Type B pancreatic cell (in vitro differentiated cells): ENCODE measurements around the gene FOCAD. TPM values are rescaled to one million over a fixed set of nuclear protein-coding genes. Genes with fewer than 3 reads are reported as not detected.

ENCODE experiments used
- DNase-seq: peaks from one replicate; pipeline ENCODE4 v3.0.0; 2021; ENCODE audit warnings: mixed read lengths; ENCODE audit not compliant: unreplicated experiment; ENCODE audit errors: extremely low spot score
- H3K27ac Mint-ChIP-seq: 2 replicates; pipeline ENCODE4 v1.8.0; 2021; ENCODE audit warnings: mild to moderate bottlenecking, mixed read lengths
- H3K27me3 Mint-ChIP-seq: 2 replicates; pipeline ENCODE4 v1.8.0; 2021; ENCODE audit warnings: mixed read lengths
- H3K36me3 Mint-ChIP-seq: 2 replicates; pipeline ENCODE4 v1.8.0; 2021; ENCODE audit warnings: mixed read lengths
- H3K4me1 Mint-ChIP-seq: one replicate; pipeline ENCODE4 v1.8.0; 2021; ENCODE audit warnings: mixed read lengths; ENCODE audit not compliant: unreplicated experiment
- H3K4me3 Mint-ChIP-seq: 2 replicates; pipeline ENCODE4 v1.8.0; 2021; ENCODE audit warnings: mild to moderate bottlenecking, mixed read lengths
- H3K9me3 Mint-ChIP-seq: 2 replicates; pipeline ENCODE4 v1.8.0; 2021; ENCODE audit warnings: mixed read lengths
- CTCF ChIP-seq: fragments of 200-600 bp; sonication (generic); conservative IDR thresholded peaks from 2 replicates; pipeline ENCODE4 v1.5.0; 2021; ENCODE audit warnings: antibody characterized with exemption, mild to moderate bottlenecking
- total RNA-seq: library from RNA; stranded (reverse); gene quantifications from 2 replicates; pipeline ENCODE4 v1.2.1, GENCODE V29; 2021; ENCODE audit warnings: low replicate concordance

The FOCAD gene
- total RNA-seq, 1 donor from 2014 or later = 51.0 TPM

DNA sequence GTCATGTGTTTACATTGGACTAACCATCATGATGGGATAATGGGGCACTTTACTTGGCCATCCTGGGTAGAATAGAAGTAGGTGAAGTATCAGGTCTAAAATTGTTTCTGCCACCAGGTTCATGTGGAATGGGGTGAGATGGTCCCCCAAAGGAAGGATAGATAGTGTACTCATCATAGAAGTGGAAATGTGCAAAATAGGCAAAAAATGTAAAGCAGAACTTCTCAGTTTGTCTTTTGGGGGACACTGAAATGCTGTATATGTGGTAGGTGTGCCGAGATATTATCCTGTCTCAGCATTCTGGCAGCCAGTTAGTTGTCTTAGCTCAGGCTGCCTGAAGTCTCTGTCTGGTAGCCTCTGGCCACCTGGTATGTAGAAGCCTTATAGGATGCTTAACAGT, 107.6 kb downstream of the FOCAD start:
- Mint-ChIP-seq H3K27ac (no peak overlapping the region), H3K9me3 (no peaks in the 10 kb centered on the region)

DNA sequence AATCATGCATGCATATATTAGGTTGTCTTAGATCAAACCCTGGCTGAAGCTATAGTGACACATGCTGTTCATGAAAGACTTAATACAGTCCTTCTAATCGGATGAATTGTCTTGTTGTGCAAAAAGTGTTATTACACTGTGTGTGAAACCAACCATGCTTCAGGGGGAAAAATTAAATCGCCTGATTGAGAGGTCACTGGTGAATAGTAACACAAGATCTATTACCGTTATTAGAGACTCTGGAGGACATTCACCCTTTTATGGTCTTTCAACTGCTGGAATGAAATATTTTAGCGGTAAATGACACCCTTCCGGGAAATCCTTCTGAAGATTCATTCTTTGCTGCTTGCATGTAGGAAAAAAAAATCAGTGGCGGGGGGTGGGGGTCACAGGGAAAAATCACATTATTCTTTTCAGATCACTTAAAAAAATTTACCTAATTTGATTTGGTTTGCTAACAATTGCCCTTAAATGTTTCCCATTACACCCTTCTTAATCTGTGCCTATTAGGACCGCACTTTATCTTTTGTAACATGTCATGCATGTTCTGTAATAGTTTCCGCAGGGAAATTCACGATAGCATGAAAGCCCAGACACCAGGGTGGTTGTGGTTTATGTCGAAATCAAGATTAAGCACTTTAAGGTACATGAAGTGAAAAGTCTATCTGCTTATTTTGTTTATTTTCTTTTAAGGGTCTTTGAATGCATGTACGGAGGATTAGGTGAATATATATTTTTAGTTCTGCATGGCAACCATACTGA, 120.6 kb downstream of the FOCAD start:
- Mint-ChIP-seq H3K27ac (no peak overlapping the region), H3K36me3 (no peaks in the 10 kb centered on the region), H3K4me1 (peaks cover 12% of the 10 kb centered on the region), H3K9me3 (no peaks in the 10 kb centered on the region), H3K4me3 (no peak overlapping the region), H3K27me3 (no peaks in the 10 kb centered on the region)
- DNase-seq = no peak
- no peak for TF ChIP-seq CTCF

More for the DNA sequence above, 107.6 kb downstream of the FOCAD start:
- TF ChIP-seq CTCF = no peak
- Mint-ChIP-seq H3K4me1 (no peaks in the 10 kb centered on the region), H3K4me3 (no peak overlapping the region), H3K36me3 (peaks cover 27% of the 10 kb centered on the region), H3K27me3 (no peaks in the 10 kb centered on the region)
- DNase-seq = no peak

GRCh38 chr9:20805766-20806165, 121.7 kb downstream of the FOCAD start:
- Mint-ChIP-seq H3K27ac (no peak overlapping the region), H3K9me3 (no peaks in the 10 kb centered on the region), H3K36me3 (no peaks in the 10 kb centered on the region), H3K27me3 (no peaks in the 10 kb centered on the region), H3K4me3 (no peak overlapping the region), H3K4me1 (peaks cover 12% of the 10 kb centered on the region)
- DNase-seq = no peak
- no peak for TF ChIP-seq CTCF

GRCh38 chr9:20808002-20808401, 123.9 kb downstream of the FOCAD start:
- Mint-ChIP-seq H3K27ac (no peak overlapping the region), H3K9me3 (no peaks in the 10 kb centered on the region), H3K36me3 (no peaks in the 10 kb centered on the region), H3K27me3 (no peaks in the 10 kb centered on the region), H3K4me1 (peaks cover 12% of the 10 kb centered on the region), H3K4me3 (no peak overlapping the region)
- no peak for DNase-seq
- no peak for TF ChIP-seq CTCF

DNA sequence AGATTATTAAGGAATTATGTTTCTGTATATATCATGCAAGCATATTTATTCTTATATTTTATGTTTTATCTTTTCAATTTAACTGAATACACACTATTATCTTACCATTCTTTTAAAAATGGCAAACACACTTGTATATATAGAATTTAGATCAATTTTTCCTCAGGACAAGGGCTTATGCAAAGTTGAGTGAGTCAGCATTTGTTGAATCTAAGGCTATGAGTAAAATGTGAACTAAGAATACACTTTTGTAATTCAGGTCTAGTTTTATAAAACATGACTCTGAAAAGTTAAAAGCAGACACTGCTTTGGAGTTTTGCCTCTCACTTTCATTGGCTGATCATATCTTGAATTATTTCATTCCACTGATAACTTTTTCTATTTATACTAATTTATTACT, 127.8 kb downstream of the FOCAD start:
- no peak for TF ChIP-seq CTCF
- Mint-ChIP-seq H3K4me3 (no peak overlapping the region), H3K27ac (no peak overlapping the region), H3K4me1 (peaks cover 6% of the 10 kb centered on the region), H3K36me3 (no peaks in the 10 kb centered on the region), H3K27me3 (no peaks in the 10 kb centered on the region), H3K9me3 (no peaks in the 10 kb centered on the region)
- DNase-seq = no peak
